IMR-90 (cell line): ENCODE measurements around the gene ITPKB. TPM values are rescaled to one million over a fixed set of nuclear protein-coding genes. Genes with fewer than 3 reads are reported as not detected.

Experiments used
- ATAC-seq: fragments of 200-7000 bp; cut with Tn5 transposase; 2 replicates; pipeline ENCODE4 v1.9.1; 2020; ENCODE audit warnings: low read depth, mild to moderate bottlenecking, moderate library complexity
- BruUV-seq: library from RNA; stranded (reverse); fragments of 400-500 nt; replicated peaks from 2 replicates; lab custom pipeline; 2021; lab: Mats Ljungman, UMichigan
- CTCF ChIA-PET: fragments of 300-600 bp; formaldehyde crosslinking; extraction: SDS; loops from one replicate; lab custom pipeline; 2021; ENCODE audit warnings: antibody characterized with exemption; lab: Yijun Ruan, JAX
- POLR2A ChIA-PET: fragments of 300-600 bp; sonication (Branson Sonifier 250); formaldehyde crosslinking; loops from one replicate; lab custom pipeline; 2022; ENCODE audit warnings: antibody characterized with exemption; ENCODE audit not compliant: unreplicated experiment; lab: Charles Lee
- DNase-seq: peaks from one replicate; pipeline ENCODE4 v3.0.0; 2013
- H2AFZ ChIP-seq: replicated peaks from 2 replicates; pipeline ENCODE3; 2013; ENCODE audit warnings: low read length, mild to moderate bottlenecking; ENCODE audit not compliant: poor library complexity
- H2AK5ac ChIP-seq: 2 replicates; pipeline ENCODE4 v1.6.1; 2013; ENCODE audit warnings: low read depth, low read length, inconsistent platforms
- H2AK9ac ChIP-seq: replicated peaks from 2 replicates; pipeline ENCODE3; 2013; ENCODE audit warnings: mild to moderate bottlenecking, low read depth, low read length, moderate library complexity; ENCODE audit not compliant: poor library complexity
- H2BK120ac ChIP-seq: 2 replicates; pipeline ENCODE4 v1.6.1; 2013; ENCODE audit warnings: low read depth, low read length, inconsistent platforms
- H2BK15ac ChIP-seq: 3 replicates; pipeline ENCODE4 v1.6.1; 2013; ENCODE audit warnings: low read depth, low read length, inconsistent platforms
- H2BK20ac ChIP-seq: 2 replicates; pipeline ENCODE4 v1.6.1; 2013; ENCODE audit warnings: low read depth, mild to moderate bottlenecking, inconsistent platforms, low read length, moderate library complexity
- H2BK5ac ChIP-seq: 2 replicates; pipeline ENCODE4 v1.6.1; 2013; ENCODE audit warnings: mild to moderate bottlenecking, low read depth, low read length, inconsistent platforms; ENCODE audit not compliant: poor library complexity, severe bottlenecking
- H3K14ac ChIP-seq: replicated peaks from 2 replicates; pipeline ENCODE4 v1.6.1; 2013; ENCODE audit warnings: low read depth, low read length, inconsistent platforms
- H3K18ac ChIP-seq: 2 replicates; pipeline ENCODE4 v1.6.1; 2013; ENCODE audit warnings: low read depth, low read length, control low read depth
- H3K23ac ChIP-seq: 2 replicates; pipeline ENCODE4 v1.6.1; 2013; ENCODE audit warnings: low read depth, low read length, inconsistent platforms
- H3K27ac ChIP-seq: 2 replicates; pipeline ENCODE4 v1.5.1; 2013; ENCODE audit warnings: mild to moderate bottlenecking, control low read depth, low read length; ENCODE audit not compliant: insufficient read depth
- H3K27me3 ChIP-seq: 2 replicates; pipeline ENCODE4 v1.6.1; 2013; ENCODE audit warnings: low read length; ENCODE audit not compliant: control insufficient read depth, insufficient read depth
- H3K36me3 ChIP-seq: 2 replicates; pipeline ENCODE4 v1.6.1; 2013; ENCODE audit warnings: low read length, mixed read lengths; ENCODE audit not compliant: control insufficient read depth, insufficient read depth
- H3K4ac ChIP-seq: 2 replicates; pipeline ENCODE4 v1.6.1; 2013; ENCODE audit warnings: low read depth, low read length, inconsistent platforms
- H3K4me1 ChIP-seq: 2 replicates; pipeline ENCODE4 v1.6.1; 2013; ENCODE audit warnings: low read length, mixed read lengths; ENCODE audit not compliant: control insufficient read depth, insufficient read depth
- H3K4me2 ChIP-seq: 2 replicates; pipeline ENCODE4 v1.6.1; 2013; ENCODE audit warnings: low read depth, mild to moderate bottlenecking, control low read depth, low read length, moderate library complexity
- H3K4me3 ChIP-seq: 2 replicates; pipeline ENCODE4 v1.5.1; 2013; ENCODE audit warnings: low read depth, mild to moderate bottlenecking, control low read depth, low read length, moderate library complexity; ENCODE audit not compliant: insufficient read depth
- H3K56ac ChIP-seq: 2 replicates; pipeline ENCODE4 v1.6.1; 2013; ENCODE audit warnings: low read length, inconsistent platforms; ENCODE audit not compliant: insufficient read depth; ENCODE audit errors: extremely low read depth
- H3K79me1 ChIP-seq, 2 experiments: 2 replicates each; pipeline ENCODE4 v1.6.1; 2013; ENCODE audit warnings: low read length in 2 of 2, inconsistent platforms in 1 of 2, low read depth in 1 of 2
- H3K9ac ChIP-seq: 2 replicates; pipeline ENCODE4 v1.6.1; 2013; ENCODE audit warnings: low read depth, low read length, control low read depth
- H3K9me1 ChIP-seq: 2 replicates; pipeline ENCODE4 v1.6.1; 2013; ENCODE audit warnings: low read length, inconsistent platforms; ENCODE audit not compliant: insufficient read depth
- H3K9me3 ChIP-seq: 2 replicates; pipeline ENCODE4 v1.6.1; 2013; ENCODE audit warnings: low read length; ENCODE audit not compliant: control insufficient read depth, insufficient read depth
- H4K20me1 ChIP-seq: 2 replicates; pipeline ENCODE4 v1.6.1; 2013; ENCODE audit warnings: low read length, inconsistent platforms; ENCODE audit not compliant: insufficient read depth
- H4K5ac ChIP-seq: 2 replicates; pipeline ENCODE4 v1.6.1; 2013; ENCODE audit warnings: mild to moderate bottlenecking, low read depth, low read length, control low read depth
- H4K8ac ChIP-seq, 2 experiments: 2 replicates each; pipeline ENCODE4 v1.6.1; 2013; ENCODE audit warnings: low read depth in 2 of 2, low read length in 2 of 2, control low read depth in 1 of 2, inconsistent platforms in 1 of 2
- H4K91ac ChIP-seq: 2 replicates; pipeline ENCODE4 v1.6.1; 2013; ENCODE audit warnings: low read depth, low read length, inconsistent platforms; ENCODE audit not compliant: insufficient read depth
- BHLHE40 ChIP-seq: fragments of 150-350 bp; IDR thresholded peaks from 2 replicates; pipeline ENCODE4 v1.6.1; 2016; ENCODE audit warnings: mild to moderate bottlenecking, low read depth, low read length
- MAZ ChIP-seq: IDR thresholded peaks from 2 replicates; pipeline ENCODE4 v1.6.1; 2012; ENCODE audit warnings: low read depth, mild to moderate bottlenecking, low read length, improper control_type of control experiment, moderate library complexity, borderline replicate concordance
- MXI1 ChIP-seq: IDR thresholded peaks from 2 replicates; pipeline ENCODE4 v1.6.1; 2012; ENCODE audit warnings: low read depth, mild to moderate bottlenecking, low read length, moderate library complexity, borderline replicate concordance
- POLR2A ChIP-seq: IDR thresholded peaks from 2 replicates; pipeline ENCODE4 v1.6.1; 2012; ENCODE audit warnings: mild to moderate bottlenecking, low read depth, low read length
- RCOR1 ChIP-seq: IDR thresholded peaks from 2 replicates; pipeline ENCODE4 v1.6.1; 2012; ENCODE audit warnings: mild to moderate bottlenecking, low read length, improper control_type of control experiment; ENCODE audit not compliant: insufficient replicate concordance
- whole genome bisulfite sequencing, 2 experiments: methylation state at CpG; one replicate each; pipeline versions ENCODE4 v1.1.5 to v1.1.7; 2013; ENCODE audit warnings: missing lambda C conversion rate in 2 of 2; ENCODE audit not compliant: insufficient read length in 1 of 2; ENCODE audit errors: extremely low coverage in 2 of 2; 5-methylcytosine and 5-hydroxymethylcytosine counted together
- dilution Hi-C: fragments of 300-500 bp; cut with HindIII; formaldehyde crosslinking; loops from one replicate; pipeline ENCODE4 v1.14.3; 2018; ENCODE audit warnings: low sequenced_read_pairs; ENCODE audit not compliant: unreplicated experiment
- in situ Hi-C: fragments of 300-500 bp; cut with MboI; formaldehyde crosslinking; loops from 3 replicates; pipeline ENCODE4 v1.14.3; 2019; ENCODE audit warnings: low sequenced_read_pairs, inconsistent platforms, mixed read lengths
- intact Hi-C: fragments of 100-400 bp; cut with micrococcal nuclease; formaldehyde crosslinking; loops from 2 replicates; pipeline ENCODE4 v1.10.0; 2022
- polyA plus RNA-seq, 3 experiments: library from polyadenylated mRNA; depleted of rRNA; stranded (reverse); fragments of >200 nt; gene quantifications; 2 replicates each; pipeline ENCODE4 v1.2.3, GENCODE V29; 2012; ENCODE audit warnings: low replicate concordance in 1 of 3
- total RNA-seq: library from RNA; depleted of rRNA; stranded (reverse); fragments of >200 nt; gene quantifications from 2 replicates; pipeline ENCODE4 v1.2.3, GENCODE V29; 2012

The ITPKB gene
- total and polyA plus RNA-seq, 2 of the 4 experiments (the other 2 are of a cell fraction) = 0.72 to 1.4 TPM

GRCh38 chr1:226741009-226741408 is 1.9 kb upstream of the ITPKB start:
- no peak overlapping the region for H3K56ac ChIP-seq
- no peak overlapping the region for H2BK5ac ChIP-seq
- H2AK5ac ChIP-seq = no peak overlapping the region
- H3K4me2 ChIP-seq = no peak overlapping the region
- no peak for TF ChIP-seq MAZ
- TF ChIP-seq RCOR1 = no peak
- TF ChIP-seq POLR2A = no peak
- TF ChIP-seq BHLHE40 = no peak
- TF ChIP-seq MXI1 = no peak
- no peaks in the 10 kb centered on the region for H3K9me1 ChIP-seq
- DNase-seq (no peak), ATAC-seq (no peak)
- H3K4me3 ChIP-seq = no peak overlapping the region
- H3K4me1 ChIP-seq = no peaks in the 10 kb centered on the region; the same call in 1 of the 2 replicates
- H3K14ac ChIP-seq = no peak overlapping the region
- no peak overlapping the region for H3K4ac ChIP-seq
- H3K79me1 ChIP-seq = no peaks in the 10 kb centered on the region; a peak in 1 of 4 replicates
- no peak overlapping the region for H3K27ac ChIP-seq
- no peak overlapping the region for H3K23ac ChIP-seq
- no peak overlapping the region for H4K91ac ChIP-seq
- in situ Hi-C loops (no loop called here), intact Hi-C loops (no loop called here), dilution Hi-C loops (no loop called here)
- no peak overlapping the region for H2AFZ ChIP-seq
- POLR2A ChIA-PET = no interaction called here
- H4K20me1 ChIP-seq = no peaks in the 10 kb centered on the region
- H3K27me3 ChIP-seq = peaks cover 2% of the 10 kb centered on the region; the same call in 1 of the 2 replicates
- no peaks in the 10 kb centered on the region for H3K9me3 ChIP-seq
- no TSS peak for BruUV-seq
- no peak overlapping the region for H4K5ac ChIP-seq
- H4K8ac ChIP-seq = no peak overlapping the region
- peaks cover 4% of the 10 kb centered on the region; the same call in 1 of the 2 replicates for H3K36me3 ChIP-seq
- CTCF ChIA-PET = no interaction called here
- no peak overlapping the region for H3K18ac ChIP-seq
- H2AK9ac ChIP-seq = no peak overlapping the region
- no peak overlapping the region for H3K9ac ChIP-seq
- no peak overlapping the region for H2BK120ac ChIP-seq
- WGBS, 2 experiments = no CpG with 5 or more reads among the region's 3 CpGs
- no peak overlapping the region for H2BK15ac ChIP-seq
- H2BK20ac ChIP-seq = no peak overlapping the region
